GM23338 (cell line): ENCODE results near the gene EEF2KMT. TPM values are rescaled to one million over a fixed set of nuclear protein-coding genes. Genes with fewer than 3 reads are reported as not detected.

Experiments
- ATAC-seq: fragments of 200-7000 bp; cut with Tn5 transposase; 3 replicates; pipeline ENCODE4 v1.9.1; 2020
- DNase-seq: peaks from one replicate; pipeline ENCODE4 v3.0.0-alpha.2; 2015; ENCODE audit warnings: low spot score
- H2AFZ ChIP-seq: fragments of 200-600 bp; sonication (generic); 2 replicates; pipeline ENCODE4 v1.8.0; 2016; ENCODE audit warnings: antibody characterized with exemption, mild to moderate bottlenecking, moderate library complexity
- H3F3A ChIP-seq: fragments of 200-600 bp; sonication (generic); replicated peaks from 2 replicates; pipeline ENCODE4 v1.8.0; 2017; ENCODE audit warnings: antibody characterized with exemption, mixed run types, low read depth
- H3K27ac ChIP-seq: fragments of 200-600 bp; sonication (generic); 2 replicates; pipeline ENCODE4 v1.6.1; 2016; ENCODE audit warnings: low read depth
- H3K27me3 ChIP-seq: fragments of 200-600 bp; sonication (generic); 2 replicates; pipeline ENCODE4 v1.8.0; 2016; ENCODE audit warnings: mild to moderate bottlenecking, mixed run types, moderate library complexity; ENCODE audit not compliant: insufficient read depth
- H3K36me3 ChIP-seq: fragments of 200-600 bp; sonication (generic); 2 replicates; pipeline ENCODE4 v1.8.0; 2016; ENCODE audit warnings: mild to moderate bottlenecking; ENCODE audit not compliant: insufficient read depth
- H3K4me1 ChIP-seq: fragments of 200-600 bp; sonication (generic); 2 replicates; pipeline ENCODE4 v1.8.0; 2016; ENCODE audit warnings: mild to moderate bottlenecking, moderate library complexity; ENCODE audit not compliant: insufficient read depth
- H3K4me2 ChIP-seq: fragments of 200-600 bp; sonication (generic); 2 replicates; pipeline ENCODE4 v1.7.1; 2017; ENCODE audit warnings: mixed run types
- H3K4me3 ChIP-seq: fragments of 200-600 bp; sonication (generic); 2 replicates; pipeline ENCODE4 v1.6.1; 2016; ENCODE audit warnings: mixed run types
- H3K79me2 ChIP-seq: fragments of 200-600 bp; sonication (generic); replicated peaks from 2 replicates; pipeline ENCODE4 v1.8.0; 2017; ENCODE audit warnings: mild to moderate bottlenecking; ENCODE audit not compliant: insufficient read depth
- H3K9me2 ChIP-seq: fragments of 200-600 bp; sonication (generic); 2 replicates; pipeline ENCODE4 v1.8.0; 2017; ENCODE audit not compliant: insufficient read depth
- H4K20me1 ChIP-seq: fragments of 200-600 bp; sonication (generic); replicated peaks from 2 replicates; pipeline ENCODE4 v1.8.0; 2017; ENCODE audit warnings: mild to moderate bottlenecking; ENCODE audit not compliant: insufficient read depth
- H3K27ac Mint-ChIP-seq: 2 replicates; pipeline ENCODE4 v1.8.0; 2020; ENCODE audit warnings: inconsistent platforms, mild to moderate bottlenecking, moderate library complexity, mixed read lengths
- H3K27me3 Mint-ChIP-seq: 3 replicates; pipeline ENCODE4 v1.8.0; 2022; ENCODE audit warnings: low read depth, mild to moderate bottlenecking, moderate library complexity, mixed read lengths, inconsistent platforms; ENCODE audit not compliant: insufficient read depth, poor library complexity
- H3K36me3 Mint-ChIP-seq: 3 replicates; pipeline ENCODE4 v1.8.0; 2021; ENCODE audit warnings: low read depth, mild to moderate bottlenecking, inconsistent platforms, moderate library complexity, mixed read lengths
- H3K4me1 Mint-ChIP-seq: 3 replicates; pipeline ENCODE4 v1.8.0; 2020; ENCODE audit warnings: mild to moderate bottlenecking, inconsistent platforms, mixed read lengths
- H3K4me3 Mint-ChIP-seq: 3 replicates; pipeline ENCODE4 v1.8.0; 2021; ENCODE audit warnings: moderate library complexity, mild to moderate bottlenecking, inconsistent platforms, mixed read lengths
- H3K9me3 Mint-ChIP-seq: 3 replicates; pipeline ENCODE4 v1.8.0; 2020; ENCODE audit warnings: moderate library complexity, mild to moderate bottlenecking, inconsistent platforms, mixed read lengths
- CREB1 ChIP-seq: fragments of 250-450 bp; sonication (Bioruptor Pico); IDR thresholded peaks from 2 replicates; pipeline ENCODE4 v1.5.0; 2020; ENCODE audit warnings: low read depth, mild to moderate bottlenecking, moderate library complexity
- CTCF ChIP-seq, 2 experiments: fragments of 200-600 bp in 1 of 2; sonication (generic) in 1 of 2; conservative IDR thresholded peaks; 2 replicates each; pipeline versions ENCODE4 v1.5.1 to v1.6.1; 2016 to 2017; ENCODE audit warnings: antibody characterized with exemption in 2 of 2, low read depth in 2 of 2, mild to moderate bottlenecking in 2 of 2, moderate library complexity in 1 of 2
- ETS1 ChIP-seq: IDR thresholded peaks from 2 replicates; pipeline ENCODE4 v1.6.1; 2016; ENCODE audit warnings: antibody characterized with exemption
- EZH2 ChIP-seq: fragments of 200-600 bp; sonication (generic); IDR thresholded peaks from one replicate; pipeline ENCODE4 v1.8.0; 2017; ENCODE audit warnings: antibody characterized with exemption, mild to moderate bottlenecking, low read depth; ENCODE audit not compliant: unreplicated experiment
- EZH2phosphoT487 ChIP-seq: fragments of 200-600 bp; sonication (generic); IDR thresholded peaks from one replicate; pipeline ENCODE4 v1.8.1; 2018; ENCODE audit warnings: antibody characterized with exemption; ENCODE audit not compliant: unreplicated experiment
- JUNB ChIP-seq: IDR thresholded peaks from one replicate; pipeline ENCODE4 v1.6.1; 2016; ENCODE audit warnings: antibody characterized with exemption; ENCODE audit not compliant: unreplicated experiment
- REST ChIP-seq: IDR thresholded peaks from one replicate; pipeline ENCODE4 v1.6.1; 2018; ENCODE audit warnings: antibody characterized with exemption; ENCODE audit not compliant: unreplicated experiment
- STAT1 ChIP-seq: IDR thresholded peaks from one replicate; pipeline ENCODE4 v1.6.1; 2016; ENCODE audit warnings: antibody characterized with exemption; ENCODE audit not compliant: unreplicated experiment
- ZNF331 ChIP-seq: fragments of 250-450 bp; sonication (Bioruptor Pico); IDR thresholded peaks from 2 replicates; pipeline ENCODE4 v1.5.0; 2020; ENCODE audit warnings: low read depth, mild to moderate bottlenecking, moderate library complexity
- ZNF462 ChIP-seq: fragments of 250-450 bp; sonication (Bioruptor Pico); IDR thresholded peaks from 2 replicates; pipeline ENCODE4 v1.5.0; 2020; ENCODE audit warnings: mild to moderate bottlenecking, moderate library complexity
- polyA plus RNA-seq: library from polyadenylated mRNA; unstranded; fragments of >200 nt; fragmentation: Nextera tagmentation; extraction: Ambion mirVana; gene quantifications from 2 replicates; pipeline ENCODE4 v1.2.1, GENCODE V29; 2016
- total RNA-seq: library from RNA; depleted of rRNA; stranded (reverse); fragments of >200 nt; shearing (Covaris generic); gene quantifications from 2 replicates; pipeline ENCODE4 v1.2.3, GENCODE V29; 2014

EEF2KMT gene
- total and polyA plus RNA-seq, 2 experiments from 2014 or later = 24.0 to 37.1 TPM

- peaks cover 20% of the 10 kb centered on the region for H3K79me2 ChIP-seq
- no peaks in the 10 kb centered on the region; the same call in 1 of the 2 replicates for H3K36me3 ChIP-seq
- no peak overlapping the region for H2AFZ ChIP-seq
- H3K4me1 ChIP-seq = no peaks in the 10 kb centered on the region
- H4K20me1 ChIP-seq = no peaks in the 10 kb centered on the region; the same call in 1 of the 2 replicates
- H3K9me2 ChIP-seq = no peaks in the 10 kb centered on the region
- no peak overlapping the region for H3K4me3 ChIP-seq
- TF ChIP-seq ETS1 (no peak), JUNB (no peak), EZH2phosphoT487 (no peak), CREB1 (CRISPR knock-in tag) (no peak), ZNF462 (CRISPR knock-in tag) (no peak), CTCF (conservative IDR thresholded peaks at IDR 0.05; ENCODE audit: low read depth in 2 of 2) (no peak), EZH2 (no peak), ZNF331 (CRISPR knock-in tag) (no peak), STAT1 (no peak), REST (no peak)
- no peak overlapping the region for H3K4me3 Mint-ChIP-seq
- H3F3A ChIP-seq = no peaks in the 10 kb centered on the region
- no peaks in the 10 kb centered on the region for H3K4me1 Mint-ChIP-seq
- ATAC-seq = no peak
- no peak for DNase-seq
- no peaks in the 10 kb centered on the region for H3K9me3 Mint-ChIP-seq
- H3K4me2 ChIP-seq = no peak overlapping the region
- H3K27ac Mint-ChIP-seq = no peak overlapping the region
- H3K27me3 Mint-ChIP-seq = peaks cover 14% of the 10 kb centered on the region
- peaks cover 64% of the 10 kb centered on the region for H3K36me3 Mint-ChIP-seq
- no peak overlapping the region for H3K27ac ChIP-seq
- H3K27me3 ChIP-seq = no peaks in the 10 kb centered on the region
Observed at GRCh38 chr16:5078626-5079025, 19.0 kb downstream of the EEF2KMT start.
